Stimulated activated CD4-positive, alpha-beta T cell treated with anti-CD3 and anti-CD28 coated beads, Interleukin-1b, Interleukin-23, amount 100 ng/mL, for 48 hours (primary cell): ENCODE results near the gene PACS2.
"Not testable (repeated sequence)": the region's sequence is repeated elsewhere in the genome, so short reads cannot be mapped to it uniquely, and the experiment has no call there.

Experiments used
- DNase-seq: peaks from one replicate; pipeline ENCODE4 v3.0.0-alpha.2; 2020

The PACS2 gene

GRCh38 chr14:105334383-105335230 is 20.1 kb downstream of the PACS2 start:
- DNase-seq: no peak

GRCh38 chr14:105335231-105335542 is 20.6 kb downstream of the PACS2 start:
- DNase-seq: not testable (repeated sequence)

- no peak for DNase-seq
These were observed 21.4 kb downstream of the PACS2 start for GRCh38 chr14:105335735-105336476.

GRCh38 chr14:105336477-105337287 is 22.1 kb downstream of the PACS2 start:
- no peak for DNase-seq

- no peak for DNase-seq
These were observed 22.9 kb downstream of the PACS2 start for GRCh38 chr14:105337433-105337832.

- no peak for DNase-seq
These were observed 23.6 kb downstream of the PACS2 start for GRCh38 chr14:105337966-105338741.

- no peak for DNase-seq
These were observed 26.5 kb downstream of the PACS2 start for GRCh38 chr14:105340821-105341733.

GRCh38 chr14:105343194-105343593 is 28.6 kb downstream of the PACS2 start:
- no peak for DNase-seq

- DNase-seq: no peak
These were observed 31.6 kb downstream of the PACS2 start for GRCh38 chr14:105346200-105346533.

GRCh38 chr14:105346876-105347586 is 32.5 kb downstream of the PACS2 start:
- DNase-seq: no peak

GRCh38 chr14:105347587-105347968 is 33.0 kb downstream of the PACS2 start:
- no peak for DNase-seq

- DNase-seq: no peak
These were observed 33.8 kb downstream of the PACS2 start for GRCh38 chr14:105348169-105348944.

- no peak for DNase-seq
These were observed 34.6 kb downstream of the PACS2 start for GRCh38 chr14:105348945-105349699.

- no peak for DNase-seq
These were observed 35.4 kb downstream of the PACS2 start for GRCh38 chr14:105349992-105350391.

- DNase-seq: no peak
These were observed 36.1 kb downstream of the PACS2 start for GRCh38 chr14:105350450-105351244.

GRCh38 chr14:105351410-105351809 is 36.9 kb downstream of the PACS2 start:
- DNase-seq: no peak

- DNase-seq: peak; percentile 89
These were observed 37.6 kb downstream of the PACS2 start for GRCh38 chr14:105351920-105352851.
